Hematopoietic multipotent progenitor cell treated with erythropoietin and hydrocortisone succinate and interleukin-3 and kit ligand, for 6 days (in vitro differentiated cells): Measurements from ENCODE around the gene OR13J1.

ENCODE experiments used
- DNase-seq: peaks from one replicate; pipeline ENCODE4 v3.0.0-alpha.2; 2015

OR13J1 gene

DNA sequence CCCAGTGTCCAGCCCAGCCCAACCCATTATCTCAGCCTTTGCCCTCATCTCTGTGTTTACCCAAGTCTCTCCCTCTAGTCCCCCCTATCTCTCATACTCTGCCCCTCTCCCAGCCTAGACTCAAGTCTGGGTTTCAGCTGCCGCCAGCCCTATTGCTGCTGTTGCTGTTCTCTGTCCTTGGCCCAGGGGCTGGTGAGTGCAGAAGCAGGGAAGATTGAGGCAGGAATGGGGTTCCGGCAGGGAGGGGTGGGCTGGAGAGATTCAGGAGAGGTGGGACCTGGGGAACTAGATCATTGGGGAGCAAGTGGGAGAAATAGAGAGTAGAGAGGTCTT lies 40.5 kb downstream of the OR13J1 start:
- no peak for DNase-seq

DNA sequence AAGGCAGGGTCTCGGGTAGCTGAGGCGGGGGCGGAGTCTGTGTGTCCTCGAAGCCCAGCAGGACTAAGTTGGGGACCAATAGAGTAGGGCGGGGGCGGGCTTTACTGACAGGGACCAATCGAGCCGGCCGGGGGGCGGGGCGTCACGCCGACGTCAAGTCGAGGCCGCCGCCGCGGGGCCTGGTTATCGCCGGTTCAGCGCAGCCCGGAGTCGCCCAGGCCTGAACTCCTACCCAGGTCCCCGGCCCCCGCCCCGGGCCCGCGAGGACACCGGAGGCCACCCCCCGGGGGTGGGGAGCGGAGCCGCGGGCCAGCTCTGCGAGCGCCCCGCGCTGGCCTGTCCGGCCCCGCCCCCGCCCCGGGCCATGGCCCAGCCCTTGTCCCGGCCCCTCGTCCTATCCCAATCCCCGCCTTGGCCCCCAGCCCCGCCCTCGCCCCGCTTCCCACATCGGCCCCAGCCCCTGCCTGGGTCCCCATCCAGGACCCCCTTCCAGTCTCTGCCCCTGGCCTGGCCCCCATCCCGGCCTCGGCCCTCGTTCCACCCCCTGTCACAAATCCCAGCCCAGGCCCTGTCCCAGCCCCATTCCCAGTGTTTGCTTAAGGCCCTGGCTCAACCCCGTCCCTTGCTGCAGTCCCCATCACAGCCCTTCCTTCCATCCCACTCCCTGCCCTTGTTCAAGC lies 41.0 kb downstream of the OR13J1 start, which contains the start of gene TMEM8B:
TMEM8B (plus strand) TSS at position 145 of the 680 bp plus-strand sequence; CDS start at position 365, 220 bp downstream.
- peak; percentile 98 for DNase-seq

DNA sequence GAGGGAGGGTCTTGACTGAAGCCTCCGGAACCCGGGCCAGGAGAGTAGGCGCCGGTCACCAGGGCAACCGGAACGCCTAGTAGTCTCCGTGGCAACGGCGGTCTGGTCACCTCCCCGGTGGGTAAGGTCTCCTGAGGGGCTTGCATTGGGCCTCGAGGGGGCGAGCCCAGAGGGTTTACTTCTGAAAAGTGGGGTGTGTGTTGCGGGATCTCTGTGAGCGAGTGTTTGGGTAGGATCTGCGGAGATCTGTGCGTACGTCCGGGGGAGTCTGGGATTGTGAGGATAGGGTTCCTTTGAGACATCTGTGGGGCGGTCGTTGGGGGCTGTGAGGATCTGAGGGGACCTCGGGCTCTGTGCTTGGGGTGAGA lies 41.5 kb downstream of the OR13J1 start, which contains the start of gene FAM221B:
FAM221B (minus strand) TSS at position 17 of the 368 bp plus-strand sequence. CDS start 2,571 bp downstream, outside the sequence.
- peak; percentile 22 for DNase-seq

DNA sequence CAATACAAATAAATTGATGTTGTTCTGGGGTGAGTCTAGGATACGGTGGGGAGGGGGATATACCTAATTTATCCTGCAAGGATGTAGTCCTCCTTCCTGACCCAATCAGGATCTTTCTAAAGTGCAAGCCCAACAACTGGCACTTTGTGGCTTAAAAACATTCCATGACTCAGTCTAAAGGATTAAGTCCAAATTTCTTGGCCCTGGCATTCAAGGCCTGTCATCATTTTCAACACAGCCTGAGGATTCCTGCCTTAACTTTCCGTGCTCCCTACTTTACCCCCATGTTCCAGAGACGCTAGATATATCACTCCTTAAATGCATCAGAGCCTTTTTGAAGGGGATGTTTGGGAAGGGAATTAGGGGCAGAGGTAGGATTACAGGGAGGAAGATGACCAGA lies 42.7 kb downstream of the OR13J1 start:
- no peak for DNase-seq

DNA sequence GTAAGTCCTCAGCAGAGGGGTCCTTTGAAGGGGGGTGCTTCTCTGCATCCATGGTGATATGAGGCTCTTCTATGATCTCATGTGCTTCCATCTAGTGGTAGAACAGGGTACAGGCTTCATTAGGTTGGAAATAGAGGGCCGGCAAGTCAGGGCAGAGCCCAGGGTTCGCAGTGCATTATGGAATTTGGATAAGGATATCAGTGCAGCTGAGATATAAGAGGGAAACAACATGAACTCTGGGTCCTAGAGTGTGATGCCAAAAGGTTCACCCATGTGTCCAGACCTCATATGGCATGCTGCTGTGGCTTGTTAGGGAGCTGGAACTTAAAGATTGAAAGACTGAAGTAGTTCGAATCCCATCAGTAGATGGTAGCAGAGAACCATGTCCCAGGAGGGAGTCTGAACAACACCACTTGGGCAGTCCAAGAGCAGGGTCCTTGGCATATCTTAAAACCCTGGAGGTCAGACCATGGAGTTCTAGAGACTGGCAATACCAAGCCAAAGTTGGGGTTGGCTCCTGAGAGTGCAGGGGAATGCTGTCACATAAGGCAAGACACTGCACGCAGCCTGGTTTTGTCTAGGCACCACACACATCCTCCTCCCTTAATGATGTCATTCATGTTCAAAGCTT lies 44.0 kb downstream of the OR13J1 start:
- peak; percentile 89 for DNase-seq

DNA sequence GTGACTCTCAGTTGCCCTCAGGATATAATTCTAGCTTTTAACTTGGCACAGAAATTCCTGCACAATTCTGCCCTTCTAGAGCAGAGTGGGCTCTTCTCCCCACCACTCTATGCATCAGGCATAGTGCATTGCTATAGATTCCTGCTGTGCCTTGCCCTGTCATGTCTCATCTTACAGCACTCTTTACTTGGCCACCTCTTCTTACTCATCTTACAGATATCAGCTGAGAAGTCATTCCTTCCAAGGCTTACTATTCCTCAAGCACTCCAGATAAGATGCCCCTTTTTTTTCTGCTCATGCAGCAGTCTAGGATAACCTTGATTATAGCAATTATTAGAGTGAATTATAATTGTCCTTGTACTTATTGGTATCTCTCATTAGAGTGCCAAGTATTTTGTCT lies 47.3 kb downstream of the OR13J1 start:
- DNase-seq = no peak

DNA sequence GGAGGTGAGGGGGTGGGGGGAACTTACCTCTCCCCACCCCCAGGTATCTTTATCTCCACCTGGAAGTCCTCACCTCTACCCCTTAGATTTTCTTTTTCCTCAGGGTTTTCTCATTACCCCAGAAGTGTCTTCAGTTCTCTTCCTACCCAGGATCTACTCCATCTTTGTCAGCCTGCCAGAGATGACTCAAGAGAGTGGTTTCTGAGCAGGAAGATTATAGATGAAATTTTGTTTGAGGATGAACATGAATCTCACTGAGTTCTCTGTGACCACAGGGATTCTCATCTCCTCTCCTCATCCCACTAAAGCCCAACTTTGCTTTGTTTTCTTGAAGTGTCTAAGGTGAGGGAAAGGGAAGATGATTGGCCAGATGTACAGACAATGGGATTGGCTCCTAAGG lies 50.1 kb downstream of the OR13J1 start:
- DNase-seq = peak; percentile 22
